ACHN (cell line): Measurements from ENCODE around the gene SFRP2.

Source experiments
- DNase-seq: peaks from one replicate; pipeline ENCODE4 v3.0.0-alpha.2; 2015
- in situ Hi-C: cut with HindIII; loops from 2 replicates; pipeline ENCODE4 v1.10.0; 2017; ENCODE audit warnings: low sequenced_read_pairs, low pct_ligation_motif_present, low pct_unique_long_range_greater_than_20kb

Gene SFRP2

DNA sequence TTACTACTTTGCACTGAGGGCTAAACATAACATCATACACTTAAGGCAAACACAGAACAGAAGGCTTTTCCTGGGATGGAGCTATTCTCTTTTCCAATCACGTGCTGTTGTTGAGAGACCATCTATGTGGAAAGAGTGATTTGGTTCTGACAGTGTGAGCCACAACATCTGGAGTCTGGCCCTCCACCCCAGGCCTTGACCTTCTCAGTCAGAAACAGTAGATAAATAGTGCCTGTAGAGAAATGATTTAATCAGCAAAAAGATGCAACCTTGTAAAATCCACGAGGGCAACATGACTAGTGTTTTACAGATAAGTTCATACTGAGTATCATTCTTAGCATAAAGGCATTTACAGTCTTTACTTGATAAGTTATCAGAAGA is 10.8 kb upstream of the SFRP2 start:
- in situ Hi-C loops, result no loop called here
- DNase-seq, result no peak

DNA sequence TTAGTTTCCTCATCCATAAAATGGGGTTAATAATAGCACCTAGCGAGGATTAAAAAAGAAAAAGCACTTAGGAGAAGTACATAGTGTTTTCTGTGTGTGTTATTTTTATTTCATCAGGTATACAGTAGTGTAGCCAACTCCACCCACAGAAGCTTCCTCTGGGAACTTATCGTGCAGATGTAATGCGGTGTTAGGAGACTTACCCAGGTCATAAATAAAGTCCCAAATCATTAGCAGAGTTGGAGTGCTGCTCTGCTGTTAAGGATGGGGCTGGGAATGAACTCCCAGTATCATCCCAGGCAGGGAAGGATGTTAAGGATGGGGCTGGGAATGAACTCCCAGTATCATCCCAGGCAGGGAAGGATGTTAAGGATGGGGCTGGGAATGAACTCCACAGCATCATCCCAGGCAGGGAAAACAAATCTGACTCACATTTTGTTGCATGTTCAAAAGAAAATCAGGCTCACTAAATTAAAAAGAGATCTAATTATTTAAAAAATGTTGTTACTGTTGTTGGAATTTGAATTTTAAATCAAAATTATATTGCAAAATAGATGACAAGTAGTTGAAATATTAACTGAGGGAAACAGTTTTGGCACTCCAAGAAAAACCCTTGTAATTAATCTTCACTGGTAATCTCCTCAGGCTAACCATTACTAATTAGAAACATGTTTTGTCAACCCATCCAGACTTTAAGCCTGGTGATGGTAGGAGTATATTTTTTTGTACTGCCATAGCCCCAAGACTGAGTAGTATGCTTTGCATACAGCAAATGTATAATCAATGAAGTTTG is 10.2 kb upstream of the SFRP2 start:
- no peak for DNase-seq
- in situ Hi-C loops, result no loop called here

DNA sequence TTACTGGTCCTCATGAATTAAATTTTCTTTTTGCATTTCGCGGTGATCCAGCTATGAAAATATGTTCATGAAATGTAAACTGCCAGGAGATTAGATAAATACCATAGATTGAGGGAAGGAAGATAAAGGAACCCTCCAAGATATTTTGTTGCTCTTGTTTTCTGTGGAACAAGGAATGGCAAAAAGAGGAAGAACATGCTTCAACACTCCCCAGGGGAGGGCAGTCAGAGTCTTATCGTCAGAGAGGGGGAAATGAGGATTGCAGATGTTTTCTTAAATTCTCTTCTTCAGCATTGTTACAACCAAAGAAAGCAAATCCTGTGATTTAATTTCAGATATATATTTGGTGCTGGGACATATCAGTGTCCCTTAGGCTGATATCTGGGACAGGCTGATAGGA is 9.5 kb upstream of the SFRP2 start:
- DNase-seq, result no peak
- in situ Hi-C loops, result no loop called here

DNA sequence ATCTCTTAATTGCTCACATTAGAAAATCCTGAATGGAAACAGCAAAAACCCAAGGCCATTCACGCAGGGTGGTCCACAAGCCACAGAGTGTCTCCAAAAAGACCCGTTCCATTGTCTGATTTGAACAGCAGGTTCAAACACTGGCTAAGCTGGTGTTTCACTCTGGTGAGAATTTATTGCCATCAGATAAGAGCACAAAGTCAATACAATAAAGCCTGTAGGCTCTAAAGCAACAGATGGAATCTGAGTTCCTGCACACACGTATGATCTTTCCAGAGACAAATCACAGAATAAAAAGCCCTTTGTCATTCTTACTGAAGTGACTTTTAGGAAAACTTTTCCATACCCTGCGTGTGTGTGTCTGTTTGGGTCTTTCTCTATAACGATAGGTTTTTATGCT is 5.1 kb upstream of the SFRP2 start:
- no peak for DNase-seq
- in situ Hi-C loops, result no loop called here

DNA sequence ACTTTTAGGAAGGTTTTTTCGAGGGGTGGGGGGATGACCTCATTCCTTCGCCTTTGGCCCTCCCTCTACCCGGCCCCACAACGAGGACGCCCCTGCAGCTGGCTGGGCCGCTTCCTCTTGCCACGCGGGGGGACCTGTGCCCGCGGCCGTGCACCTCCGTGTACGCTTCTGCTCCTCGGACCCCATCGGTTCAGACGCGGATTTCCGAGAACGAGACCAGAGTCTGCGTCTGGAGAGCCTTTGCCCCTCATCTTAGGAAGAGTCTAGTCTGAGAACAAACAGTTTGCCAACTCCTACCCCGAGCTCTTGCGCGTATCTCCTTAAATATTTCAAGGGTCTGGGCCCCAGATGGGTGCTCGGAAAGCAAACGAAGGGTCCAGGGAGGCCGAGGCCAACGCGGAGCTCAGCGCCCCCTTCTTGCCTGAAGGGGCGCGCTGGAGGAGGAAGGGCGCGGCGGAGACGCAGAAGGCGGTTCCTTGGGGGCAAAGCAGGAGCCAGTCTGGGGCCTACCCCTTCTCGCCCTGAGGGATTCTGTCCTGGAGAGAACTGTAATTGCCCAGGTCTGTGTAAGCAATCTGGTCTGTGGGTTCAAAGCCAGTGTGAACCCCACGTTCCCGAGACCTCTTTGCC is 3.9 kb upstream of the SFRP2 start:
- in situ Hi-C loops, result no loop called here
- no peak for DNase-seq

DNA sequence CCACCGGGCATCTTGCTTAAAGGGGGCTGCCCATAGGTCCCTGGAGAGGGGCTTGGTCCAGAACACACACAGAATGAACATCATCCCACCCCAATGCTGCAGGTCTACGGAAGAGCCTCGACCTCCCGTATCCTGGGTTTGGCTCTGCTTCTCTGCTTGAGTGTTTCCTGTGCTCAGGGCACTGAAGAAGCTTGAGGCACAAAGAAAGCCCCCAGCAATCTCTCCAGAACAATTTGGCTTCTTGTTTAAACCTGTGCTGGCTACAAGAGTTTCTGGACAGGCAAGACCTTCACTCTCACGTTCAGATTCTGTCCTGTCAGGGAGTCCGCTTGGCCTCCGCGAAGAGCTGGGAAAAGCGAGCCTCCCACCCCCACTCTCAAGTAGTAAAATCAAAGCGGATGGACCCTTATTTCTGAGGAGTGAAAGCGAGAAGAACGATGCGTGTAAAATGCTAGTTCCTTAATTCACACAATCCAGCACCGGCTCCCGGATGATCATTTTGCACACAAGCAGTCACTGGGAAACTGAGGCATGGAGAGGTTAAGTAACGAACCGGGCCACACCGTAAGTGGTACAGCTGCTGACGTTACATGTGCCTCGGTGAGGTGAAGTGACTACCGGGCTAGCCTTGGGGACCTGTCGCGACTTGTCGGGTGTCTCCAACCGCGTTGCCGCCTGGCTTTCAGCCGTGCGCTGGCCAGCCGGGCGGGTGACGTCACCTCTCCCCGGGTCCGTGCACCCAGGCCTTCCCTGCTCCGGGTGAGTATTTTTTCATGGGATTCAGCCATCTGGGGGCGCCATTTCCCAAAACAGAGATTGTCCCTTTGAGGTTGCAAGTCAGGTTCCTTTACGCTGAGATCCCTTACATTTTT is 3.1 kb upstream of the SFRP2 start:
- in situ Hi-C loops, result no loop called here
- no peak for DNase-seq

DNA sequence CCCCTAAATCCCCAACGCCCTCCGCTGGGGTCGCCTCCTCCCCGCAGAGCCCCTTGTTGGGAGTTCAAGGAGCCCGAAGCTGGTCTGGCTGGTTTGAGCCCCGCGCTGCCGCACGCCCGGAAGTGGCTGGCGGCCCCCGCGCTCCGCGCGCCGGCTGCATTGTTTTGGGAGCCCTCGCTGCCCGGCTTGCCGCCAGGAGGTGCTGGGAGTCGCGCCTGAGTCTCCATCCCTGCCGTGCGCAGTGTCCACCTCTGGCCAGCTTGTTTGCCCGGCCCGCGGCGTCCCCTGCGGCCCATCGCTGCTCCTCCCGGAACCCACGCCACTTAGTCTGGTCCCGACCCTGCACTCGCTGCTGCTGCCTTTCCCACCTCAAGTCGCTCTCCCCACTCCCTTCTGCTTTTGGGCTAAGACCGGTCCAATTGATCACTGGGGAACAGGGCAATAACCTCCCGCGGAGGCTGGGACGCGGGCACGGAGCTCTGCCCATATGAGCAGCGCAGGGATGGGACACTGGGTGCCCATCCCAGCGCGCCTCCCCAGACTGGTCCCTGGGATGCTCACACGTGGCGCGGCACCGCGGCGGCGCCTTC is 2.2 kb upstream of the SFRP2 start:
- peak; percentile 5 for DNase-seq
- in situ Hi-C loops, result no loop called here

DNA sequence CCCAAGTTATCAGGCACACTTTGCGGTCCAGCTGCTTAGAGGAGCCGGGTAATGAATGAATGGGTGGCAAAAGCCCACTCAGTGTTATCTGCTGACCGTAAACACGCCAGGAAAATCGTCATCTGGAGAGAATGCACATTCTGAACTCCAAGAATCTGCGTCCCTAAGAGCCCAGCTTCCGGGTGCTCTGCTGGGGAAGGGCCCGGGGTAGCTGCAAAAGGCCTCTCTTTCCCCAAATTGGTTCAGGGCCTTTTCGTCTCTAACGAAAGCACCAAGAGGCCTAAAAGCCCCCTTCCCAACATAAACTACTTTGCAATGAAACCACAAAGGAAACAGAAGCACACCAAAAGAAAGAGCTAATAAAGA is 1.6 kb upstream of the SFRP2 start:
- in situ Hi-C loops, result no loop called here
- no peak for DNase-seq

DNA sequence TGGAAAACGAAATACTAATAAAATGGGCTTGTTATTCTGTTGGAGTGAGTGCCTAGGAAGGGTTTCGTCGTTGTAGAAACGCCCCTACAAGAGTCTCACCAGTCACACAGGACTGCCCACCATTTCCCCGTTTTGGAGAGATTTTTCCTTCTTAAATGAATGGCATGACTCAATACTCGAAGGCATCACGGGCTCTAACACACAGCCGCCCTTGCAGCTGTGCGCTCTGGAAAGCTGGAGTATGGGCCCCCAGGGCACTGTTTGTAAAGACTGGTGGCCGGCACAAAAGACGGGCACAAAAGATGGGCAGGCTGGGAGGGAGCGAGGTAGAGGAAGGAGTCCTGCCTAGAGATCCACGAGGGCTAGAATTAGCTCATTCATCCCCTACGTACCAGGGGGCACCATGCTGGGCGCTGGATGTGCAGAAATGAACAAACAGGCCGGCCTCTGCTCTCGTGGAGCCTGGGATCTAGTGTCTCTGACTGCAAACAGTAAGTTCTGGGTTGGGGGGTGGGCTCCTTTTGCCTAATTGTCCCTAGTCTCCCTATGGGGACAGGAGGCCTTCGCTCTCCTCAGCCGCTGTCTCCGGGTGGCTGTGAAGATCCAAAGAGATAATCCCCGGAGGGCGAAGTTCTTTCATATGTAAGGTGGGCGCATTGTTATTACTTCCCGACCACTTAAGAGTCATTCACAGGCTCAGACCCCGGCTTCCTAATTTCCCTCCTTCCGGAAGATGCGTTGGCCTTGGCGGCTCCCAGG is 1.0 kb upstream of the SFRP2 start:
- in situ Hi-C loops, result no loop called here
- no peak for DNase-seq

DNA sequence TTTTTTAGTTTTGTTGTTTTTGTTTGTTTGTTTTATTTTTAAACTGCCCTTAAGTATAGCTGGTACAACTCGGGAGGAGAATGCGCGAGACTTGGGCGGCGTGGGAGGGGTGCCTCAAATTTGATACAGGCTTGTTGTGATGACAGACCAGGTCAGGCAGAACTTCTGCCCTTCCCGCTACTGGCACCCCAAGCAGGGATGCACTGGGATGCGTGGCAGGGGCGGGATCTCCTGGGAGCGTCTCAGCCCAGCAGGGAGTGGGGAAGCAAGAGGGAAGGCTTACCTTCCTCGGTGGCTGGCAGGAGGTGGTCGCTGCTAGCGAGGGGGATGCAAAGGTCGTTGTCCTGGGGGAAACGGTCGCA is 851 bp downstream of the SFRP2 start:
- no peak for DNase-seq
- in situ Hi-C loops, result no loop called here

DNA sequence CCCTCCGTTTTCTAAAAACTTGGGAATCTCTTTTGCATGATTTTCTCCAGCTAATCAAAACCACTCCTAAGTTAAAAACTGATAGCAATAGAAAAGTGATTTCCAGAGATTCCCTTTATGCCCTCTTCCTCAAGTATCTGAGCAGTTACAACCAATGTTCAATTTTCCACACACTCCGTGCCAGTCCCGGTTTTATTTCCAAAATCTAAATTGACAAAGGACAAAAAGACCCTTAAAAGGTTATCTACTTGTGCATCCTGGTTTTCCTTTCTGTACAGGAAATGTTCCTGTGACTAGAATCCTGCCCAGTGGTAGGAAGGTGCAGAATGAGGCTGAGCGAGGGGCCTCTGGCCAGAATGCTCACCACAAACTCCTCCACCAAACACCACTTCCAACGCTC is 1.3 kb downstream of the SFRP2 start:
- no peak for DNase-seq
- in situ Hi-C loops, result no loop called here

DNA sequence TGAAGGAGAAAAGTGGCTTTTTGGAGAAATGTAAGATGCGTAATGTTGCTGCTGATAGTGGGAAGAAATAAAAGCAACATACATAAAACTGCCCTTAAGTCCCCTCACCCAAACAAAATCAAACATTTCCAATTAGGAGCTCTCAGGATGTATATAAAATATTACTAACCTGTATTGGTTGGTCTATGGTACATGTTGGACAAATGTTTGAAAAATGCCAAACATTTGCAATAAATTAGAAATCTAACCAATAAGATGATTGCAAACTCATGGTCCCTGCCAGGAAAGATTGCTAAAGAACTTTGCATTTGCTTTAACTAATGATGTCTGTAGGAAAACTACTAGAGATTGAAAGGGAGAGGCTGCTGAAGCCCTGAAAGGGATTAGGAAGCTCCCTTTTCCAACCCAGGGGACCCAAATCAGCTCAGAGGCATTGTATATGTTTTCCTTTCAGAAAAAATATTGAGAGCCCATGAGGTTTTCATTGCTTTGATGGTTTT is 1.8 kb downstream of the SFRP2 start:
- DNase-seq, result no peak
- in situ Hi-C loops, result no loop called here

DNA sequence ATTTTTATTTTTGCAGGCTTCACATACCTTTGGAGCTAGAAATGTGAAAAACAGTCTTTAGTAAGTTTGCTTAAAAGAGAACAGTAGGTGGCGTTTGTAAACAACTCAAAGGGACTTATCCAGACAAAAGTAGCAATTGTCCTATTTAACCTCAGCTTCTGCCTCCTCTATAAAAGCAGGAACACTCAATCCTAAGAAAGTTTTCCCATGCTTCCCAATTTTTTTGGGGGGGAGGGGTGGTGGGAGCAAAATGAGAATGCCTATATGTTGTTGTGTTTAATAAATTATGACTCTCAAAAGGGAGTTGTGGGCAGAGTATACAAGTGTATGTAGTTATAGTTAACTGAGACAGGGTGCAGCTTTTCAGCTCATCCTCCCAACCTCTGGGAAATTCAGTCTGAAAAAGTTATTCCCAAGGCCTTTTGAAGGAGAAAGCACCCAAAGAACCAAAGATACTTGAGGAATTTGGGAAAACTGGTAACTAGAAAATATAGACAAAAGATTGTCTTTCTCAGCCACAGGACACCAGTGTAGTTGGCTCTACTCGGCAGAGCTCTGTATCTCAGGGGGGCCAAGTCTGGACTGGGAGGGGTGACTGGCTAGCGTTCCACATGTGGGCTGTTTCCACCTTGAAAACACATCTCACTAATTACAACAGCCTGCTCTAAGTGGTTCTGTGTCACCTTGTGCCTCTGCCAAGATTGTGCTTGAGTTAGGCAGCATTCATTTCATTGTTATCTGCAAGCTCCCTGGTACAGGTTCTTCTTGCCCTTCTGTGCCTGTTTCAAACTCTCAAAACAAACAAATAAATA is 2.8 kb downstream of the SFRP2 start:
- DNase-seq, result peak; percentile 32
- in situ Hi-C loops, result no loop called here

DNA sequence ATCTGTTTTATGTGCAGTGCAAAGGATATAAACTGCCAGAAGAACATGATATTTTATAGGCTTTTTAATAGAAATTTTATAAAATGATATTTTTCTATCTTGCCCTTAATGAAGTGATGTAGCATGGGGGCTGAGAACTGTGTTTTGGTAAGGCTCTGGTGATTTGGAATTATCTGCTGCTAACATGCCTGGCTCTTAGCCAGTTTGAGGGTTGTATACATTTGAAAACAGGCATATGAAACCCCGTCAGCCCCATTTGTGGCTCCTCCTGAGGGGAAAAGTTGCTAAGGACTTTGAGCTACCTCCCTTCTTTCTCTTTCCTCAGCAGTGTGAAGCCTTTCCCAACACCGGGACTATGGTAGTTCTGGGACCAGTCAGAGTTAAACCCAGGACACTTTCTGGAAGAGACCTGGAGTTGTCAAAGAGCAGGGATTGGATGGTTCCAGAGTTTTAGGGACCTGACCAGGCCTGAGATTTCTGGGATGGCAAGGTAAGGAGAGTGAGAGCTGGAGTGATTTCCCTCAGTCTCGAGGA is 4.7 kb downstream of the SFRP2 start:
- in situ Hi-C loops, result no loop called here
- DNase-seq, result no peak

DNA sequence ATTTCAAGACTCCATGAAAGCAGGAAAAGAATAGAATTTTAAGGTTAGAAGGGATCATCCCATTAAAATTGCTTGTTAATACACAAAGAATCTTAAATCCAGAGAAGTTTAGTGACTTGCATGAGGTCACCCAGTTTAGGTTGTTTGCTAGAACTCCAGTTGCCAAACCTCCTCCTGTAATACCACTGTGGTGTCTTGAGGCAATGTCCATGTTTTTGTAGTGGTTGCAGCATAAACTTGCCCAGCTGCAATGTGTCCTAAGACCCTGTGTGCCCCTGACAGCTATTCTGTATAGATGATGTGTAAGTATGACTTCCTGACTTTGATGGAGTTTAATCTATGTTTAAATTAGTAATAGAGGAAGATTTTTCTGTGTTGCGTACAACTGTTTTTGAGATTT is 6.3 kb downstream of the SFRP2 start:
- DNase-seq, result no peak
- in situ Hi-C loops, result no loop called here

DNA sequence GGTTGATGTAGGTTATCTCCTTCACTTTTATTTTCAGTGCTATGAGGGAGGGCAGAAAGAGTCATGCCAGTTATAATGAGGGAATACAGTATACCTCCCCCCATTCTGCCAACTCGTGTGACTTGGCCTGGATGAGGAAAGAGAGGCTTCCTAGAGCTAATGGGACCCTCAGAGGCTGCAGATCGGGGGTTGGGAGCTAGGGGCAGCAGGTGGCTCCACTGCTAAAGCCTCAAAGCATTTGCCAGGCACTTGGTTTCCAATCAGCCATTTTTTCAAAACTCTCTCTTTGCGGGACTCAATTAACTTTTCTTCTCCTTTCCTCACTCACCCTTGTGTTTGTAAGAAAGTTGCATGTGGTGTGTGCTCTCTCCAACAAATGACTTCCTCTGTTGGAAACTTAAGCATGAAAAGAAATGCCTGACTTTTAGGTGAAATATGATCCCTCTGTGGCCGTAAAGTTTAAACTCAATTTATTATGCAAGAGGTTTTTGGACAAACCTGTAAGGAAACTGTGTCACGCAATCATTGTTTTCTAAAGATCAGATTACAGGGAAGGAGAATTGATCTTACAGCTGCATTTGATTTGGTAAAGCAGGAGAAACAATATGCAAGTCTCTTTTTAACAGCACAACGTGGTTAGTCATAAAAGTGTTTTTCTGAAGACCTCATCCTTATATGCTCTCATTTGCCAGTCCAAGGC is 7.0 kb downstream of the SFRP2 start:
- in situ Hi-C loops, result no loop called here
- no peak for DNase-seq

DNA sequence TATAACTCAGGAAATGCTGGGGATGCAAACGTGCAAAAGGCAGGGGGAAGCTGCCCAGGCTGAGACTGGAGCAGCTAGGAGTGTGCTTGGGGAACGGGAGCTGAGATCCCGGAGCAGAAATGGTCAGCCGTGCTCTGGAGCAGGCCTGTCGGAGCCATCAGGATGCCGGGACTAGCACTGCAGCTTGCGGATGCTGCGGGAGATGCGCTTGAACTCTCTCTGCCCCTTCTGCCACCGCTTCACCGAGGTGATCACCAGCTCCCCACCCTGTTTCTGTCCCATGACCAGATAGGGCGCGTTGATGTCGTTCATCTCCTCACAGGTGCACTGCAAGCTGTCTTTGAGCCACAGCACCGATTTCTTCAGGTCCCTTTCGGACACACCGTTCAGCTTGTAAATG is 7.6 kb downstream of the SFRP2 start:
- in situ Hi-C loops, result no loop called here

More for the DNA sequence above, 7.6 kb downstream of the SFRP2 start:
- DNase-seq, result no peak
